Measurements from ENCODE around the gene RPL13.

GRCh38 chr16:89600427-89600826 lies 39.9 kb downstream of the RPL13 start:
- no peak for TF ChIP-seq POLR2AphosphoS5 (IDR thresholded peaks at IDR 0.05; ENCODE audit: insufficient read depth in 1 of 2, low read depth in 1 of 2)
- no peak for TF ChIP-seq POLR2A (IDR thresholded peaks at IDR 0.05)
